ENCODE measurements around the gene NUP62.

DNA sequence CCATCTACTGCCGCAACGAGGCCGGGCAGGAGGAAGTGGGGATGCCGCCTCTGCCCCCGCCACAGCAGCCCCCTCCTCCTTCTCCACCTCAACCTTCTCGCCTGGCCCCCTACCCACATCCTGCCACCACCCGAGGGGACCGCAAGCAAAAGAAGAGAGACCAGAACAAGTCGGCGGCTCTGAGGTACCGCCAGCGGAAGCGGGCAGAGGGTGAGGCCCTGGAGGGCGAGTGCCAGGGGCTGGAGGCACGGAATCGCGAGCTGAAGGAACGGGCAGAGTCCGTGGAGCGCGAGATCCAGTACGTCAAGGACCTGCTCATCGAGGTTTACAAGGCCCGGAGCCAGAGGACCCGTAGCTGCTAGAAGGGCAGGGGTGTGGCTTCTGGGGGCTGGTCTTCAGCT lies 3.4 kb upstream of the NUP62 start:
- TF ChIP-seq JUND (IDR thresholded peaks at IDR 0.05; ENCODE audit: low read length) (no peak), EP300 (IDR thresholded peaks at IDR 0.05; ENCODE audit: borderline replicate concordance in 1 of 2, low read depth in 2 of 2, low read length in 2 of 2) (no peak), EGR1 (IDR thresholded peaks at IDR 0.05; ENCODE audit: borderline replicate concordance, low read depth, low read length) (no peak), JUN (IDR thresholded peaks at IDR 0.05; ENCODE audit: low read depth, low read length) (no peak), CEBPB (IDR thresholded peaks at IDR 0.05; ENCODE audit: low read depth, low read length) (no peak), GTF2F1 (IDR thresholded peaks at IDR 0.05; ENCODE audit: borderline replicate concordance, low read depth, low read length) (no peak), ZNF274 (IDR thresholded peaks at IDR 0.05; ENCODE audit: borderline replicate concordance, extremely low read depth, low read length) (no peak), RAD21 (IDR thresholded peaks at IDR 0.05 in 1 of 2, conservative IDR thresholded peaks at IDR 0.05 in 1 of 2; ENCODE audit: low read depth in 2 of 2, low read length in 2 of 2) (no peak), SIN3A (conservative IDR thresholded peaks at IDR 0.05 in 1 of 2, IDR thresholded peaks at IDR 0.05 in 1 of 2; ENCODE audit: low read depth in 1 of 2, low read length in 2 of 2) (no peak), YY1 (IDR thresholded peaks at IDR 0.05; ENCODE audit: low read depth, low read length) (no peak), HDAC2 (IDR thresholded peaks at IDR 0.05; ENCODE audit: borderline replicate concordance in 1 of 2, low read depth in 2 of 2, low read length in 2 of 2) (no peak), SIX5 (IDR thresholded peaks at IDR 0.05; ENCODE audit: low read depth, low read length) (no peak)
- TF ChIP-seq, protein P1, sequence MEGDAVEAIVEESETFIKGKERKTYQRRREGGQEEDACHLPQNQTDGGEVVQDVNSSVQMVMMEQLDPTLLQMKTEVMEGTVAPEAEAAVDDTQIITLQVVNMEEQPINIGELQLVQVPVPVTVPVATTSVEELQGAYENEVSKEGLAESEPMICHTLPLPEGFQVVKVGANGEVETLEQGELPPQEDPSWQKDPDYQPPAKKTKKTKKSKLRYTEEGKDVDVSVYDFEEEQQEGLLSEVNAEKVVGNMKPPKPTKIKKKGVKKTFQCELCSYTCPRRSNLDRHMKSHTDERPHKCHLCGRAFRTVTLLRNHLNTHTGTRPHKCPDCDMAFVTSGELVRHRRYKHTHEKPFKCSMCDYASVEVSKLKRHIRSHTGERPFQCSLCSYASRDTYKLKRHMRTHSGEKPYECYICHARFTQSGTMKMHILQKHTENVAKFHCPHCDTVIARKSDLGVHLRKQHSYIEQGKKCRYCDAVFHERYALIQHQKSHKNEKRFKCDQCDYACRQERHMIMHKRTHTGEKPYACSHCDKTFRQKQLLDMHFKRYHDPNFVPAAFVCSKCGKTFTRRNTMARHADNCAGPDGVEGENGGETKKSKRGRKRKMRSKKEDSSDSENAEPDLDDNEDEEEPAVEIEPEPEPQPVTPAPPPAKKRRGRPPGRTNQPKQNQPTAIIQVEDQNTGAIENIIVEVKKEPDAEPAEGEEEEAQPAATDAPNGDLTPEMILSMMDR (IDR thresholded peaks at IDR 0.05; ENCODE audit: control extremely low read depth in 1 of 3, insufficient read depth in 1 of 3, low read depth in 1 of 3, low read length in 3 of 3) = no peak

All from H1 (cell line).